Thymus (tissue), 11 donors: ENCODE results near the gene RUFY1. TPM values are rescaled to one million over a fixed set of nuclear protein-coding genes. Genes with fewer than 3 reads are reported as not detected.
A peak's percentile ranks its signal among the peaks of the same experiment; 100 is the strongest.
"Not testable (repeated sequence)": the region's sequence is repeated elsewhere in the genome, so short reads cannot be mapped to it uniquely, and the experiment has no call there.

Experiments
- DNase-seq, 9 donors: peaks; one replicate each; pipeline ENCODE4 v3.0.0-alpha.2; 2013; ENCODE audit warnings: low spot score in 9 of 9, low read depth in 6 of 9, missing footprints in 1 of 9
- H3K27ac ChIP-seq, 2 donors: one replicate each; pipeline ENCODE4 v1.5.1; 2013; ENCODE audit warnings: control low read depth in 1 of 2, low read depth in 1 of 2, low read length in 1 of 2, mild to moderate bottlenecking in 1 of 2, moderate library complexity in 1 of 2
- H3K27me3 ChIP-seq, 2 donors: one replicate each; pipeline ENCODE4 v1.5.1; 2013; ENCODE audit warnings: low read length in 1 of 2; ENCODE audit not compliant: control insufficient read depth in 2 of 2, insufficient read depth in 1 of 2
- H3K36me3 ChIP-seq, 2 donors: one replicate each; pipeline ENCODE4 v1.5.1; 2013; ENCODE audit warnings: low read length in 1 of 2, mild to moderate bottlenecking in 1 of 2, moderate library complexity in 1 of 2; ENCODE audit not compliant: control insufficient read depth in 2 of 2, insufficient read depth in 2 of 2
- H3K4me1 ChIP-seq, 2 donors: one replicate each; pipeline ENCODE4 v1.5.1; 2013; ENCODE audit warnings: low read length in 2 of 2; ENCODE audit not compliant: control insufficient read depth in 2 of 2, insufficient read depth in 2 of 2
- H3K4me3 ChIP-seq, 2 donors: one replicate each; pipeline ENCODE4 v1.5.1; 2013; ENCODE audit warnings: low read length in 2 of 2, control low read depth in 1 of 2, mild to moderate bottlenecking in 1 of 2
- H3K9me3 ChIP-seq, 2 donors: one replicate each; pipeline ENCODE4 v1.5.1; 2013; ENCODE audit warnings: low read length in 1 of 2, mild to moderate bottlenecking in 1 of 2; ENCODE audit not compliant: control insufficient read depth in 2 of 2, insufficient read depth in 1 of 2
- WGBS: extraction: QIAGEN DNeasy Blood & Tissue Kit; methylation state at CpG from one replicate; pipeline ENCODE4 v1.1.7; 2013; 5-methylcytosine and 5-hydroxymethylcytosine counted together
- polyA plus RNA-seq: library from polyadenylated mRNA; stranded (reverse); fragments of 200-250 nt; gene quantifications from one replicate; pipeline ENCODE4 v1.2.3, GENCODE V29; 2013
- total RNA-seq: library from RNA; stranded (reverse); fragments of 120-200 nt; gene quantifications from one replicate; pipeline ENCODE4 v1.2.4, GENCODE V29; 2013
- donor health status: healthy.

Gene RUFY1
- total and polyA plus RNA-seq, 2 donors, result 31.5 to 40.9 TPM

DNA sequence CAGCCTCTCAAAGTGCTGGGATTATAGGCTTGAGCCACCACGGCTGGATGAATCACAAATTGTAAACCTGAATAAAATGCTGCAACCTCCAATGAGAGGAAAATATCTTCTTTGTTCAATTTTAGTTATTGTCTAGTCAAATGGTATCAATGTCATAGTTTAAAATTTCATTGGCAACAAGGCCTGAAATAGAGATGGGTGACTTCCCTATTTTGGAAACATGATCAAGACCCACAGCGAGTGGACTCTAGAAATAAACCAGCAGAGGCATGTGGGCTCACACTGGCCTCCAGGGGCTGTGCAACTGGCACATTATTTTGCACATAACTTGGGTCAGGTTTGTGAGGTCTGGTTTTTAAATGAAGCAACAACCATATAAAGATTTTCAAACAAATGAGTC, 102.8 kb downstream of the RUFY1 start:
- not testable (repeated sequence) for H3K9me3 ChIP-seq, H3K4me1 ChIP-seq, H3K36me3 ChIP-seq, DNase-seq, H3K4me3 ChIP-seq, H3K27ac ChIP-seq, H3K27me3 ChIP-seq
- WGBS, result 73% methylated on average over 2 of the region's 2 CpGs

DNA sequence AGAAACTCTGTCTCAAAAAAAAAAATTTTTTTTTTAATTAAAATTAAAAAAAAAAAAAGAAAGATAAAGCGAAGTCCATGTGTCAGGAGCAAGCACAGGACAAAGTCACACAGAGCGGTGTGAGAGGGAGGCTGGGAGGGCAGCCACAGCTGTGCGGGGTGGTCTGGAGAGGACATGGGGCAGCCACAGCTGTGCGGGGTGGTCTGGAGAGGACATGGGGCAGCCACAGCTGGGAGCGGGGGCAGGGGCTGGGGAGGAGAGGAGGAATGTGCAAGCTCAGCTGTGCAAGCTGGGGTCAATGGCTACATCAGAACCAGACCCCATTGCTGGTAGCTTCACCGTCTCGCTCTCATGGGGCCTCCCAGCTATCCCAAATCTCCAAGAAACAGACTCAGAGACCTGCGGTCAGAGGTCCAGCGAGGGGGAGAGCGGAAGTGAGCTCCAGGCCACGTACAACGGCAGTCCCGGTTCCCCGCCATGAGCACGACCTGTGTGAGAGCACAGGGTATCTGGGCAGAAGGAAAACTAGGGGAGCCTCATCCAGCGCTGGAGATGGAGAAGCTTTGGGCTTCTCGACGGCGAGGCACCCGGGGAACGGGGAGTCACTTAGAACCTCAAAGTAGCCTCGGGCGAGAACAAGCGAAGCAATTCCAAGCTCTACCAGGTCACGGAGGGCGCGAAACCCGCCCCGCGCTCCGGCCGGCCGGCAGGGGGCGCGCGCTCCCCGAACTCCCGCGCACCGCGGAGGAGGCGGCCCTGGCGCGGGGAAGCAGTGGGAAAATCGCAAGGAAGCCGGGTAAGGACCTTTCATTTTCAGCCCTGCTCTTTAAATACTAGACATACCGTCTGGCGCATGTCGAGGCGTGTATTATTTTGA, 107.2 kb downstream of the RUFY1 start:
- 21% methylated on average over 11 of the region's 50 CpGs for WGBS
- not testable (repeated sequence) for DNase-seq, H3K4me3 ChIP-seq, H3K36me3 ChIP-seq, H3K4me1 ChIP-seq, H3K27ac ChIP-seq, H3K9me3 ChIP-seq, H3K27me3 ChIP-seq

DNA sequence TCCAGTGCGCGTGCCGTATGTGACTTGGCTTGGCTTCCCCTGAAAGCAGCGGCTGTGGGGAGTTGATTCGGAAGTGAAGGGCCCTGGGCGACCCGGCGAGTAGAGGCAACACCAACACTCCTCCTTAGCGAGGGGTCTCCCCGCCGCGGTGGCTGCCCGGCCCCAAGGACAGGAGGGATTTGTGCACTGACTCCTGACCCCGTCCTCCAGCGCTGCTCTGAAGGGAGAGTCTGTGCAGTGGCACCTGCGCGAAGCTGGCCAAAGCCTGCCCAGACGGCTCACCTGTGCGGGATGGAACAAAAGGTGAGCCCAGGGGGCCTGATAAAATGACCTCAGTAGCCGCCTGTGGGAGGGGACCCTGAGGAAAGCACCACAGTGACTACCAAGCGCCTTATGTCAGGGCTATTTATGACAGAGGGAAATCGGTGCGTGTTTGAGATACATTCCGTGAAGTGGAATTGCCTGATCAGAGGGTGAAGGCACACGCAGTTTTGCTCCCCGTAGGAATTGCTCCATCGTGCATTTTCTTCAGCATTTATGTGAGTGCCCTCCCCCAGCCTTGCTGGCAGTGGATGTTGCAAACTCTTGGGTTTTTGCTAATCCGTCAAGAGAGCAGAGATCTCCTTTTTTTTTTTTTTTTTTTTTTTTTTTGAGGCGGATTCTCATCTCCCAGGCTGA, 108.0 kb downstream of the RUFY1 start:
- H3K4me1 ChIP-seq, H3K27ac ChIP-seq, H3K9me3 ChIP-seq, H3K36me3 ChIP-seq, H3K27me3 ChIP-seq: not testable (repeated sequence)
- 23% methylated on average over 10 of the region's 29 CpGs for WGBS
- H3K4me3 ChIP-seq, result peak overlapping the region; percentile 20 to 31
- peak in 2 of 9 donors; percentile 6 to 34 for DNase-seq

Other genes starting within 250 kb of the RUFY1 start
- 1.4 TPM for gene ADAMTS2, start 205.1 kb upstream of the RUFY1 start, total RNA-seq
- gene ADAMTS2, start 205.1 kb upstream of the RUFY1 start, polyA plus RNA-seq, result 1.3 TPM
- gene HNRNPH1, start 73.1 kb downstream of the RUFY1 start, total RNA-seq, result 612 TPM
- gene HNRNPH1, start 73.1 kb downstream of the RUFY1 start, polyA plus RNA-seq, result 582 TPM
- gene CBY3, start 130.5 kb downstream of the RUFY1 start, total RNA-seq, result 0.19 TPM
- gene CBY3, start 130.5 kb downstream of the RUFY1 start, polyA plus RNA-seq, result 0.07 TPM
- gene CANX, start 148.4 kb downstream of the RUFY1 start, total RNA-seq, result 173 TPM
- 86.1 TPM for gene CANX, start 148.4 kb downstream of the RUFY1 start, polyA plus RNA-seq
- 10.5 TPM for gene MAML1, start 182.3 kb downstream of the RUFY1 start, total RNA-seq
- 13.3 TPM for gene MAML1, start 182.3 kb downstream of the RUFY1 start, polyA plus RNA-seq
- 2.7 TPM for gene LTC4S, start 243.4 kb downstream of the RUFY1 start, total RNA-seq
- gene LTC4S, start 243.4 kb downstream of the RUFY1 start, polyA plus RNA-seq, result 2.8 TPM